ENCODE results near the gene WDR27.

DNA sequence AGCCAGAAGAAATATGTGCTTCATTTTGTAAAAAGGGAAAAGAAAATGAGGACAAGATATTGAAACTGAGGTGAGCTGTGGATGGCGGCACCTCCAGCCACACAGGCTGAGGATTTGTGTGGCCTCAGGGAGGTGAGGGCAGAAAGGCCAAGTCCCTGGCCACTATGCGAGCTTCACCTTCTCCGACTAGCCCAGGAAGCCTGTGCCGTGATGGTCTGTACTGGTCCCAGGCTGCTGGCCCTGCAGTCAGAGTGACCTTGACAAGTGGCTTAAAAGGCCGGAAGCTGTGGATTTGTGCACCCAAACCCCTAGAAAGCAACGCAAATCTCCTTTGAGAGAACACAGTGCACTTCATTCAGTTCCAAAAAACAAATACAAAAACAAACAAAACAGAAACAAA lies 48.1 kb downstream of the WDR27 start:
- TF ChIP-seq, protein P1, sequence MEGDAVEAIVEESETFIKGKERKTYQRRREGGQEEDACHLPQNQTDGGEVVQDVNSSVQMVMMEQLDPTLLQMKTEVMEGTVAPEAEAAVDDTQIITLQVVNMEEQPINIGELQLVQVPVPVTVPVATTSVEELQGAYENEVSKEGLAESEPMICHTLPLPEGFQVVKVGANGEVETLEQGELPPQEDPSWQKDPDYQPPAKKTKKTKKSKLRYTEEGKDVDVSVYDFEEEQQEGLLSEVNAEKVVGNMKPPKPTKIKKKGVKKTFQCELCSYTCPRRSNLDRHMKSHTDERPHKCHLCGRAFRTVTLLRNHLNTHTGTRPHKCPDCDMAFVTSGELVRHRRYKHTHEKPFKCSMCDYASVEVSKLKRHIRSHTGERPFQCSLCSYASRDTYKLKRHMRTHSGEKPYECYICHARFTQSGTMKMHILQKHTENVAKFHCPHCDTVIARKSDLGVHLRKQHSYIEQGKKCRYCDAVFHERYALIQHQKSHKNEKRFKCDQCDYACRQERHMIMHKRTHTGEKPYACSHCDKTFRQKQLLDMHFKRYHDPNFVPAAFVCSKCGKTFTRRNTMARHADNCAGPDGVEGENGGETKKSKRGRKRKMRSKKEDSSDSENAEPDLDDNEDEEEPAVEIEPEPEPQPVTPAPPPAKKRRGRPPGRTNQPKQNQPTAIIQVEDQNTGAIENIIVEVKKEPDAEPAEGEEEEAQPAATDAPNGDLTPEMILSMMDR (IDR thresholded peaks at IDR 0.05) = no peak
- TF ChIP-seq EP300 (IDR thresholded peaks at IDR 0.05) = no peak
